COR-L47 (cell line): Measurements from ENCODE around the gene TPM1.

Experiments
- DNase-seq: peaks from one replicate; lab custom pipeline; 2025; lab: John Stamatoyannopoulos, UW

Gene TPM1

DNA sequence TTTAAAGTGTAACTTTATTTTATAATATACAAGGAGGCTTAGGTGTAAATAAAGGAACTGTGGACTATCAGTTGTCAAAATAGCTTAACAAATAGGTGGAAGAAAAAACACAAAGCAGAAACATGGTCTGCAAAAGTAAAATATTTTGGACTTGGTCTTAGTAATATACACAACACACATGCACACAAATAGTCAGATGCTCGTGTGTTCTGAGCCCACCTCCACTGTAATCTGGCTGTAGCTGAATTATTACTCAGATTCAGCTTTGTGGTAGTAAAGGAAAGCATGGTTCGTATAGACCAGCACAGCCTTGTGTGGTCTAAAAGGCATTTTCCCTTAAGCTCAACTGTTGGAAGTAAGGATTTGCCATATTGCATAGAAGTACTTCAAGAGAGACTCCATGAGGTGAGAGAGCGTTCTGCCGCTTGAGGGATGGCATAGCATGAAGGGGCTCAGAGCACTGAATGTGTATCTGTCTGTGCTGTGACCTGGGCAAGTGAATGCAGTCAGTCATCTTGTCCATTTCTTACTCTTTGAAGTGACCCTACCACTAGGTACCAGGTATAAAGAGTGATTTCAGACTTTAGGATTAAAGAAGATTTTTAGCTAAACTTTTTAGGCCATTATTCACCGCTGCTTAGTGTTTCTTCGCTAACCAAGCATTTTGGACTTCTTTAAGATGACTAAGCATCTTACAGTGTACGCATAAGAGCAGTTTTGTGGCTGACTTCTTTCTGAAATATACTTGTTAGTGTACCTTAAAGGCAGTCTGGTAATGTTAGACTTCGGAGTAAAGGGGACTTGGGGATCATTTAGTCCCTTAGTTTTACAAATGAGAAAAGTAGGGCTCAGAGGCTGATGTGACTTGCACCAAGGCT, 15.2 kb downstream of the TPM1 start:
- no peak for DNase-seq

- no peak for DNase-seq
Measured at GRCh38 chr15:63059075-63059474, 16.5 kb downstream of the TPM1 start.

DNA sequence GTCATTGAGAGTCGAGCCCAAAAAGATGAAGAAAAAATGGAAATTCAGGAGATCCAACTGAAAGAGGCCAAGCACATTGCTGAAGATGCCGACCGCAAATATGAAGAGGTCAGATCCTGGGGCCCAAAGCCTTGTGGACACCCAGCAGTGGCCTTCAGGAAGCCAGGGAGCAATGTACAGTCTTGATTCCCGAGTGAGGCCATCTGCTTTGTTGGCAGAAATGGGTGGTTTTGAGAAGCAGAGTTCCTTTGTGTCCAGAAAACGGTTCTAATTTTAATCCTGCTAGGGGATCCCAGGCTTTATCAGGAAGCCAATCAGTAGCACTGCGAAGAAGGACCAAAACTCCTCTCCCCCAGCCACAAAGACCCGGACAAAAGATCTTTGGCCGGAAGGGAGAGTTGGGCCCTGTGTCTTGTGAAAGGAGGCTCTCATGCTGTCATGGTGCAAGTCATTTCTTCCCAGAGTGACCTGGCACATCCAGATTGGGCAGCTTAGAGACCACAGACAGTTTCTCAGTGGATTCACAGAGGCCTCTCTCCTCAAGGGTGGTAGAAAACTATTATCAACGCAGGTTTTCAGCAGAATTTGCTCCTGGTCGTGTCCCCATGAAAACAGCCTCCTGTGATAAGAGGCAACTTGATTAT, 17.1 kb downstream of the TPM1 start:
- no peak for DNase-seq

GRCh38 chr15:63060699-63061098, 18.2 kb downstream of the TPM1 start:
- DNase-seq: no peak

DNA sequence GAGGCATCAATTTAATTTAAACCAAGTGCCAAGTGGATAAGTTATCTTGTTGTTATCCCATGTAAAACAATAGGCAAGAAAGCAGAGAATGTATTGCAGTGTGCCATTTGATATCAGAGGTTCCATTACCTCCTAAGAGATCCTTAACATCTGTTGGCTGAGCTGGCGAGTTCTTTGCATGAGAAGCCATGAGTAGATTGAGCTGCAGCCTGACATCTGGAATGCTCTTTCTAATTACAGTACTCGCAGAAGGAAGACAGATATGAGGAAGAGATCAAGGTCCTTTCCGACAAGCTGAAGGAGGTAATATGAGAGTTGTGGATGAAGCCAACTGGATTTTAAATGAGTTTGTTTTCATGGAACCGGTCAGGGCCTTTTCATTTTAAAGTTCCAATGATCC, 19.4 kb downstream of the TPM1 start:
- no peak for DNase-seq

GRCh38 chr15:63063164-63063756, 20.7 kb downstream of the TPM1 start:
- no peak for DNase-seq

- DNase-seq: no peak
Measured at GRCh38 chr15:63063877-63064409, 21.4 kb downstream of the TPM1 start.

DNA sequence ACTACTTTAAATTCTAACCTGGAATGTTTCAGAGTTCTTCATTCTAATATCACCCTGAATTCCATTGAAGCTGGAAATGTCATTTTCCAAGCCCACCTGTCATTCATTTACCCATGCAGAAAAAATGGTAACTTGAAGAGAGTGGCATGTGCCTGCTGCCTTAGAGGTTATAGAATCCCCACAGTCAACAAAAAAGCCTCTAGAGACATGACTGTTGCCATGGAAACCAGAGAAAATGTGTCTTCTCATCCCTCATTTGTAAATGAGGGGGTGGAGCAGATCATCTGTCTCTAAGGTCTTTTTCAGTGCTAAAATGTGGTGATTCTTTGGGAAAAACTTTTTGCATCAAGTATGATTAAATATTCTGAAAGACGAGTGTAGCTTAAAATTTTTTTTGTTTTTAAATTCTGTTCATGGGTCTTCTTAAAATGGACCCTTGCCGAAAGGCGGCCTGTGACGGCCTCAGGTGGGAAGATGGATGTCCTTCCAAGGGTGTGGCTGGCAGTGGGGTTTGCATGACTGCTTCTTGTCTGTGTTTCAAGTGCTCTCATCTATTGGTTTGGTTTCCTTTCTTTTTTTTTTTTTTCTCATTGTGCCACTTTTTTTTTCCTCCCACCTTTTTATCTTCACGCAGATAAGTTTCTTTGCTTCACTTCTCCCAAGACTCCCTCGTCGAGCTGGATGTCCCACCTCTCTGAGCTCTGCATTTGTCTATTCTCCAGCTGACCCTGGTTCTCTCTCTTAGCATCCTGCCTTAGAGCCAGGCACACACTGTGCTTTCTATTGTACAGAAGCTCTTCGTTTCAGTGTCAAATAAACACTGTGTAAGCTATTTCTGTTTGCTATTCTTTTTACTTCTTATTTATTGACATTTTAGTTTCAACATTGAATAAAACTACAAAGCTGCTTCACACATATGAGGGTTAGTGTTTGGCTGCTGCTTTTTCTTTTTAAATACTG, 23.0 kb downstream of the TPM1 start:
- no peak for DNase-seq

DNA sequence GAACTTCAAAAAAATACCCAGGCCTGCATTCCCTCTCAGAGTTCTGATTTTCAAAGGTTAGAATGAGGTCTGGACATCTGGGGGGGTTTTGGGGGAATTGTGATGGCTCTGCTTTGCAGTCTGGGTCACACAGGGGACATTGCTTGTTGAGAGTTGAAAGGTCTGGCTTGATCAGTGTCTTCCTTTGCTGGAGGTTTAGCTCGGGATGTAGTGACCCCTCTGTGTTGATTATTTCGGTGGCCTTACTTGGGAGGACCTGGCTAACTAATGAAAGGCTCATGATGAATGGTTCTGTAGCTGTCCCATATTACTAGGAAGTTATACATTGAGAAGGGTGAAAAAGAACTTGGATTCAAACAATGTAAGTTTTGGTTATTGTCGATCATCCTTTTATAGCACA, 23.7 kb downstream of the TPM1 start:
- DNase-seq: no peak

GRCh38 chr15:63067306-63067705, 24.8 kb downstream of the TPM1 start:
- no peak for DNase-seq

DNA sequence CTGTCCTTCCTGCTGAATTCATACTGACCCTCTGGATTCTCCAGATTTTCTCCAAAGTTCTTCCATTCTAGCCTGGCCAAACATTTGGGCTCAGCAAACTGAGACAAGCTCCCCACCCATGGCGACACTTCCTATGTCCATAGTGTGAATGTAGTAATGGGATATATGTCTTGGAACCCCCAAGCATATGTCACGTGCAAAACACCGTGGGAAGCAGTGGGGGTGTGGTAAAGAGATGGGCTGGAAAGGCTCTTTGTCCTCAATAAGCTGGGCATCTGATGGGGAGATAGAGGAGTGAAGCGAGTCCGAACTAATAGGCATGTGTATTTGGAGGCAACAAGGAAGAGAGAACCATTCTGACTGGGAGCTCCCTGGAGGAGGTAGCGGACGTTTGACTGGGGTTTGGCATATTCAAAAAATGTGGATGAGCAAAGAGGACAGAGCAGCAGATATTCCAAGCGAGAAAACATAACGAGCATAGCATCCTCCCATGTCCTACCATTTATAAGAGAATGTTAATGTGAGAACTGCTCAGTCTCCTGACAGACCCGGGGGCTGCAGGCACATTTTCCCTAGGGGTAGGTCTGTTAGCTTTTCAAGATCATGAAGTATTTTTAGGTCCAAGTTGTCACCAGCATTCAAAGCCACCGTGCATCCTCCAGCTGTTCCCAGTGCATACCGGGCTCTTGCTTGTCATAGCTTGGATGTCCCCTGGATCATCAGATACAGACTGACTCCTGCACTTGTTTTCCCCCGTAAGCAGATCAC, 25.6 kb downstream of the TPM1 start:
- DNase-seq: no peak

DNA sequence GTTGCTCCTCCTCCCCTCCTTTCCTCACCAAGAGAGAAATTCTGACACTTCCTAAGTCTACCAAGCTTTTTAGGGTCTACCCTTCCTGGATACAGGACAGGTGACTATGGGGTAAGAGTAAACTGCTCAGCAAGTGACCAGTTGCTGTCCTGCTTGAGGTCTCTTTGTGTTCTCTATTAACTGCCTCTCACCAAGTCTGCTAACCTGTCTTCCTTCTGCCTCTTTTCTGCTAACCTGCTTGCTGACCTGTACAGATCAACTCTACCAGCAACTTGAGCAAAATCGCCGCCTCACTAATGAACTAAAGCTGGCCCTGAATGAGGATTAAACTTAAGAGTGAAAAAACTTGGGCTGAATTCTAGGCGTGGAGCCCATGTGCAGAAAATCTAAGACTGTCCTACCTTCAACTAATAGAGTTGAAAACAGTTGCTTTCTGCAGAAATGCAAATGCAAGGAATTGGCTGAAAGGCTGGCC, 27.1 kb downstream of the TPM1 start:
- no peak for DNase-seq

- DNase-seq: no peak
Measured at GRCh38 chr15:63070681-63071129, 28.2 kb downstream of the TPM1 start.

- DNase-seq: no peak
Measured at GRCh38 chr15:63071288-63071909, 28.9 kb downstream of the TPM1 start.

- DNase-seq: no peak
Measured at GRCh38 chr15:63072023-63072650, 29.6 kb downstream of the TPM1 start.

DNA sequence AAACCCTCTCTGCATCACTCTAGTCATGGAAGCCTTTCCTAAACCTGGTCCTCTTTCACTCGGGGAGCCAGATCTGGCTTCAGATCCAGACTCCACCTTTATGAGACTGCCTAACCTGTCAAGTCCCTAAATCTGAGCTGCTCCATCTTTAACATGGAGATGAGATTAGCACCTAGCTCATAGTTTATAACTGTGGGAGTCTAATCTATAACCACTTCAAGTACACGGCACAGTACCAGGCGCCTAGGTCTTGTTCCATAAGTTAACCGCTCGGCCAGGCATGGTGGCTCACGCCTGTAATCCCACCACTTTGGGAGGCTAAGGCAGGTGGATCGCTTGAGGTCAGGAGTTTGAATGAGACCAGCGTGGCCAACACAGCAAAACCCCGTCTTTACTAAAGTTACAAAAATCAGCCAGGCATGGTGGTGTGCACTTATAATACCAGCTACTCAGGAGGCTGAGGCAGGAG, 30.3 kb downstream of the TPM1 start:
- no peak for DNase-seq

DNA sequence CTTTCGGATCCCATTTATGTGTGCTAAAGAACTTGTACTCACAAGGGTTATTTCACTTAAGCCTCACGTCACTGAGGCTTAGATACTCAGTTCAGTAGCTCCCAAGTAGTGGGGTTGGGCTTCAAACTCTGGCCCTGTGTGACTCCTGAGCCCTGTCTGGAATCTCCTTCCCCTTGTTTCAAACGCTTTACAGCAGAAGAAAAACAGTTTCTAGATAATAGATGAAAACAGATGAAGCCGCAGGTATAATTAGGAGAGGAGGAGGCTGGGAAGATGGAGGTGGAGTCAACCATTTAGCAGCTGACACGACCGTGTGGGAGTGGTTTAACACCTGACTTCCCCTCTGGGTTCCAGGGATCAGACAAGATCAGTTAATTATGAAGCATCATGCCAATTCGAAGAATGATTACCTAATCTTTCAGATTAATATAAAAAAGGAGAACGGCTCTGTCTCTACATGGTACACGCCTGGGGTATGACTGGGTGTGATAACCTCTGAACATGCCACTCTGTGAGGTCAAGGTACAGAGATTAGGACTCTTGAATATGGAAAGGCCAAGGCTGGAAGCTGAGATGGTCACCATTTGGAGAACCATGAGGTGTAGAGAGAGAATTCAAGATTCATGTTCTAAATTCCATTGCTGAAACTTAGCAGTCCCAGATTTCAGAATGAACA, 31.1 kb downstream of the TPM1 start:
- DNase-seq: no peak

- DNase-seq: no peak
Measured at GRCh38 chr15:63075015-63075983, 32.8 kb downstream of the TPM1 start.
